Urinary bladder (tissue), 4 donors: ENCODE measurements around the gene ACOT9. TPM values are rescaled to one million over a fixed set of nuclear protein-coding genes. Genes with fewer than 3 reads are reported as not detected.
"Not testable (repeated sequence)": the region's sequence is repeated elsewhere in the genome, so short reads cannot be mapped to it uniquely, and the experiment has no call there.

Experiments used
- DNase-seq: peaks from one replicate; pipeline ENCODE4 v3.0.0-alpha.2; 2015; ENCODE audit errors: extremely low spot score
- H3K27ac ChIP-seq: one replicate; pipeline ENCODE4 v1.5.1; 2013; ENCODE audit warnings: low read depth, mild to moderate bottlenecking, moderate library complexity
- H3K36me3 ChIP-seq: one replicate; pipeline ENCODE4 v1.6.1; 2013; ENCODE audit warnings: mild to moderate bottlenecking, moderate library complexity; ENCODE audit not compliant: insufficient read depth
- H3K4me1 ChIP-seq: one replicate; pipeline ENCODE4 v1.6.1; 2013; ENCODE audit warnings: mild to moderate bottlenecking, moderate library complexity; ENCODE audit not compliant: insufficient read depth
- H3K4me3 ChIP-seq: one replicate; pipeline ENCODE4 v1.5.1; 2013; ENCODE audit warnings: low read depth, low read length
- WGBS: extraction: QIAGEN DNeasy Blood & Tissue Kit; methylation state at CpG from one replicate; pipeline ENCODE4 v1.1.7; 2013; 5-methylcytosine and 5-hydroxymethylcytosine counted together
- polyA plus RNA-seq: library from polyadenylated mRNA; stranded (reverse); fragments of 200-250 nt; gene quantifications from one replicate; pipeline ENCODE4 v1.2.3, GENCODE V29; 2013
- small RNA-seq: library from RNA; depleted of rRNA; stranded (forward); fragments of <200 nt; gene quantifications from one replicate; pipeline ENCODE3, GENCODE V24; 2014
- total RNA-seq: library from RNA; depleted of rRNA; stranded (reverse); fragments of >200 nt; gene quantifications from one replicate; pipeline ENCODE4 v1.2.3, GENCODE V29; 2014
- donor health status: healthy with polysubstance abuse.
- donor health status: healthy.

ACOT9 gene
- total and polyA plus RNA-seq, 2 donors = 27.1 to 63.9 TPM

DNA sequence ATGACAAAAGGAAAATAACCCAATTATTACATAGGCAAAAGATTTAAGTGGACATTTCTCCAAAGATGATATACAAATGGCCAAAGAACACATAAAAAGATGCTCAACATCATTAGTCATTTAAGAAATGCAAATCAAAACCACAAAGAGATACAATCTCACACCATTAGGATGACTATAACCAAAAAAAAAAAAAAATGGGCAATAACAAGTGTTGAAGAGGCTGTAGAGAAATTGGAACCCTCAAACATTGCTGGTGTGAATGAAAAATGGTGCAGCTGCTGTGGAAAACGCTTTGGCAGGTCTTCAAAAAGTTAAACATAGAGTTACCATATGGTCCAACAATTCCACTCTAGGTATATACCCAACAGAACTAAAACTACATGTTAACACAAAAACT is 81.4 kb downstream of the ACOT9 start:
- H3K4me3 ChIP-seq = no peak overlapping the region
- no peaks in the 10 kb centered on the region for H3K36me3 ChIP-seq
- WGBS = 68% methylated on average over 1 of the region's 1 CpG
- no peaks in the 10 kb centered on the region for H3K4me1 ChIP-seq
- no peak overlapping the region for H3K27ac ChIP-seq
- no peak for DNase-seq

GRCh38 chrX:23660766-23661132 is 82.3 kb downstream of the ACOT9 start:
- Histone ChIP-seq H3K4me1 (no peaks in the 10 kb centered on the region), H3K36me3 (no peaks in the 10 kb centered on the region), H3K27ac (no peak overlapping the region), H3K4me3 (no peak overlapping the region)
- DNase-seq = no peak
- WGBS = 90% methylated on average over 2 of the region's 2 CpGs

- not testable (repeated sequence) for DNase-seq, H3K27ac ChIP-seq, H3K4me1 ChIP-seq, H3K36me3 ChIP-seq, H3K4me3 ChIP-seq
- 62% methylated on average over 8 of the region's 8 CpGs for WGBS
These were observed 82.9 kb downstream of the ACOT9 start for GRCh38 chrX:23660083-23660765.

GRCh38 chrX:23659339-23659738 is 83.7 kb downstream of the ACOT9 start:
- WGBS = 92% methylated on average over 4 of the region's 4 CpGs
- no peaks in the 10 kb centered on the region for H3K4me1 ChIP-seq
- DNase-seq = no peak
- no peaks in the 10 kb centered on the region for H3K36me3 ChIP-seq
- H3K4me3 ChIP-seq = no peak overlapping the region
- no peak overlapping the region for H3K27ac ChIP-seq

DNA sequence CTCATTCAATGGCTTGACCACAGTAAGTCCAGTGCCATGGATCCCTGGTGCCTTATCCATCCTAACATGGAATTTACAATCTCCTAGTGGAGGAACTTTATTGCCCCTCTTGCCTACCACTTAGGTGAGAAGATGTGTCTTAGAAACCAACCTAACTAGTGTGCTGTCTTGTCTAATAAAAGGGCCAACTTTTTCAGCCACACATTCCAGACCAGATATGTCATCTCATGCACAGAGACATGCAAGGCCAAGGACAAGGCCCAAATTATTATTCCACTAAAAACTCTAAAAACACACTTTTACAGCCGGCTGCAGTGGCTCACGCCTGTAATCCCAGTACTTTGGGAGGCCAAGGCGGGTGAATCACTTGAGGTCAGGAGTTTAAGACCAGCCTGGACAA is 86.4 kb downstream of the ACOT9 start:
- DNase-seq = no peak
- 51% methylated on average over 3 of the region's 3 CpGs for WGBS
- Histone ChIP-seq H3K4me3 (no peak overlapping the region), H3K4me1 (no peaks in the 10 kb centered on the region), H3K27ac (no peak overlapping the region), H3K36me3 (no peaks in the 10 kb centered on the region)

- no peak overlapping the region for H3K27ac ChIP-seq
- H3K4me3 ChIP-seq = no peak overlapping the region
- no peaks in the 10 kb centered on the region for H3K36me3 ChIP-seq
- peak; percentile 46 for DNase-seq
- 19% methylated on average over 5 of the region's 5 CpGs for WGBS
- no peaks in the 10 kb centered on the region for H3K4me1 ChIP-seq
These were observed 87.0 kb downstream of the ACOT9 start for GRCh38 chrX:23656091-23656490.

Small RNA genes lying within 50 kb of the gene (small RNA-seq; reads per million reads assigned to genes)
- gene RF00019 = not detected

Other genes starting within 250 kb of the ACOT9 start
- gene PRDX4, start 75.8 kb downstream of the ACOT9 start, total RNA-seq = 206 TPM
- 85.4 TPM for gene PRDX4, start 75.8 kb downstream of the ACOT9 start, polyA plus RNA-seq
- 130 TPM for gene SAT1, start 39.9 kb upstream of the ACOT9 start, total RNA-seq
- 216 TPM for gene SAT1, start 39.9 kb upstream of the ACOT9 start, polyA plus RNA-seq
- gene APOO, start 164.7 kb upstream of the ACOT9 start, total RNA-seq = 10.6 TPM
- 10.9 TPM for gene APOO, start 164.7 kb upstream of the ACOT9 start, polyA plus RNA-seq
- not detected for gene CXorf58, start 164.7 kb upstream of the ACOT9 start, total RNA-seq
- gene CXorf58, start 164.7 kb upstream of the ACOT9 start, polyA plus RNA-seq = 0.09 TPM